Neuron (in vitro differentiated cells): ENCODE data around the gene WNT4.

Experiments
- H2AFZ ChIP-seq: one replicate; pipeline ENCODE4 v1.6.1; 2013; ENCODE audit warnings: low read depth, mild to moderate bottlenecking, inconsistent platforms, low read length, moderate library complexity
- H3K27me3 ChIP-seq: one replicate; pipeline ENCODE4 v1.6.1; 2013; ENCODE audit warnings: low read length; ENCODE audit not compliant: insufficient read depth
- H3K36me3 ChIP-seq: one replicate; pipeline ENCODE4 v1.6.1; 2013; ENCODE audit warnings: low read length; ENCODE audit not compliant: insufficient read depth
- H3K4me1 ChIP-seq: one replicate; pipeline ENCODE4 v1.6.1; 2013; ENCODE audit warnings: low read length; ENCODE audit not compliant: insufficient read depth
- H3K4me3 ChIP-seq: 2 replicates; pipeline ENCODE4 v1.5.1; 2013; ENCODE audit warnings: mild to moderate bottlenecking, low read length, moderate library complexity
- H3K9me3 ChIP-seq: one replicate; pipeline ENCODE4 v1.6.1; 2013; ENCODE audit warnings: low read length

The WNT4 gene

DNA sequence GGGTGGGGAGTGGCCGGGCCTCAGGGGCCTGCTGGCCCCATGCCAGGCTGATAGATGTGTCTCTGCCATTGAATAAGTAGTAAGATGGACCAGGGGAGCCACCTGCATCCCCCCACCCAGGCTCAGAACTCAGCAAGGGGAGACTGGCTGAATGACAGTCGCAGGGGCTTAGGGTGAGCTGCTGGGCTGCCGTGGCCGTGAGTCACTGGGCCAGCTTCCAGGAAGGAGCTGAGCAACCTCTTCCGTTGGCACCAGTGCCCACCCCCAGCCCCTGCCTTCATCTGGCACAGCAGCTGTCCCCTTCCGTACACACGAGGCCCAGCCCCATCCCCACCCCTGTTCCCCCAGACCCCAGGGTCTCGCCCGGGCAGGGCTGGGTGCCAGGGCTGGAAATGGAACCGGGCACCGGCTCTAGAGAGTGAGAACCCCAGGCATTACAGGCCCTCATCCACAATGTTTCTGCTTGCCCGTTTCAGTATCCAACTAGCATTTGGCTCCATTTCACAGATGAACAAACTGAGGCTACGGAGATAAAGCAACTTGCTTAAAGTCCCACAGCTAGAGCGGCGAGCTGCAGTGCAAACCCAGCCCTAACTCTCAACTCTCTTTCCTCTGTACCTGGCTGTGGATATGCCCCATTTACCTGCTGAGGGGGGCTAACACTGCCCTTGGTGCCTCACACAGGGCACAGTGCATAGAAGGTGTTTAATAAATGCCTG, 10.2 kb downstream of the WNT4 start:
- H2AFZ ChIP-seq, result no peak overlapping the region
- no peaks in the 10 kb centered on the region for H3K9me3 ChIP-seq
- no peaks in the 10 kb centered on the region for H3K36me3 ChIP-seq
- H3K4me3 ChIP-seq, result no peak overlapping the region
- peaks cover 16% of the 10 kb centered on the region for H3K27me3 ChIP-seq
- H3K4me1 ChIP-seq, result peaks cover 11% of the 10 kb centered on the region

GRCh38 chr1:22131875-22132486, 10.9 kb downstream of the WNT4 start:
- H3K4me3 ChIP-seq, result no peak overlapping the region
- H3K36me3 ChIP-seq, result no peaks in the 10 kb centered on the region
- no peaks in the 10 kb centered on the region for H3K9me3 ChIP-seq
- peaks cover 5% of the 10 kb centered on the region for H3K4me1 ChIP-seq
- no peak overlapping the region for H2AFZ ChIP-seq
- peaks cover 12% of the 10 kb centered on the region for H3K27me3 ChIP-seq

DNA sequence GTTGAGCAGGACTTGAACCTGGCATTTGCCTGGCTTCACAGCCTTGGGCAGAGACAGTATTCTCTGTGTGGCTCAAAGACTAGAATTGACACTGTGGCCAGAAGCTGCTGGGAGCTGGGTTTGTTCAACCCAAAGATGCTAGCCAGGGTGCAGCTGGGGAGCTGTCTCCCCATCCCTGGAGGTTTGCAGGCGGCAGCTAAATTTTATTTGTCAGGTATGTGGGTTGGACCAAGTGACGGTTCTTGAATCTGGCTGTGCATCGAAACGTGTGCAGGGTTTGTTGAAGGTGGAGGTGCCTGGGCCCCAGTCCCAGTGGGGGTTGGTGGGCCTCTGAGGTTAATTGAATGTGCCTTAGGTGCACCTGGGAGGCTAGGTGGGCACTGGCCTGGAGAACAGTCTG, 11.8 kb downstream of the WNT4 start:
- no peaks in the 10 kb centered on the region for H3K4me1 ChIP-seq
- H3K9me3 ChIP-seq, result no peaks in the 10 kb centered on the region
- H3K36me3 ChIP-seq, result no peaks in the 10 kb centered on the region
- no peak overlapping the region for H2AFZ ChIP-seq
- no peak overlapping the region for H3K4me3 ChIP-seq
- peaks cover 12% of the 10 kb centered on the region for H3K27me3 ChIP-seq

DNA sequence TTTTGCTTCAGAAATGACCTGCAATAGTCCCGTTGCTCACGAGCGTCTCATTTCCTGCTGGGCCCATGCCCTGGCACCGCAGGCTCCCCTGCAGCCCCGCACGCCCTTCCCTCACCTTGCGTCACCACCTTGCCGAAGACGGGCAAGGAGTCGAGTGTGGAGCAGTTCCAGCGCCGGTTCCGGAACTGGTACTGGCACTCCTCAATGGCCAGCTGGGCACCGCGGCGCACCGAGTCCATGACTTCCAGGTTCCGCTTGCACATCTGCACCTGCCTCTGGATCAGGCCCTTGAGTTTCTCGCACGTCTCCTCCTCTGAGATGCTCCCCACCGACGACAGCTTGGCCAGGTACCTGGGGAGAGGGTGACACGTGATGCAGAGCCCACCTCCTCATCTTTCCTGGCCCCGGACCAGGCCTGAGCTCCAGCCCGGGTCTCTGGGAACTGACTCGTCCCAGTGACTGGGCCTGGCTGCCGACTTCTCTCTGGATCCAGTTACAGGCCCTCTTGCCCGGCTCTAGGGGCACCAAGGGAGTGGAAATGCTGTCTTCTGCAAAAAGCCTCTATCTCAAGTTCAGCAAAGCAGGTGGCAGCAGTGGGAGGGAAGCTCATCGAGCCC, 13.3 kb downstream of the WNT4 start:
- H3K36me3 ChIP-seq, result no peaks in the 10 kb centered on the region
- H3K4me3 ChIP-seq, result no peak overlapping the region
- no peaks in the 10 kb centered on the region for H3K9me3 ChIP-seq
- no peaks in the 10 kb centered on the region for H3K4me1 ChIP-seq
- no peak overlapping the region for H2AFZ ChIP-seq
- H3K27me3 ChIP-seq, result peaks cover 11% of the 10 kb centered on the region

- no peaks in the 10 kb centered on the region for H3K9me3 ChIP-seq
These were observed 14.5 kb downstream of the WNT4 start for GRCh38 chr1:22128392-22128791.

DNA sequence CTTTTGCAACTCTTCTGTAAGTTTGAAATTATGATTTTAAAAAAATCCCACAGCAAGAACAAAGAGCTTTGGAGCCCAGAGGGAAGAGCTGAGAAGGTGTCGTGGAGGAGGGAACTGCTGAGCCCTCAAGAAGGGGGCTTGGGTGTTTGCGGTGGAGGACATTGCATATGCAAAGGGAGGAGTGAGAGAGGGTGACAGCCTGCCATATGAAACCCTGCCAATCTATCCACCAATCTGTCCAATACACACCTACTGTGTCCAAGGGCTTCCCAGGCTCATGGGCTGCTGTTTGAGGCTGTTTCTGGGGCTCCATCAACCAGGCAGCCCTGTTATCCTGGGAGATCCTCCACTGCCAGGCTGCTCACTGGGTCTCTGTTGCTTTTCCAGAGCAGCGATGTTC, 15.2 kb downstream of the WNT4 start:
- Histone ChIP-seq H3K9me3 (no peaks in the 10 kb centered on the region), H3K4me3 (no peak overlapping the region), H3K27me3 (no peaks in the 10 kb centered on the region), H3K4me1 (no peaks in the 10 kb centered on the region), H3K36me3 (no peaks in the 10 kb centered on the region), H2AFZ (no peak overlapping the region)

More at GRCh38 chr1:22128392-22128791, 14.5 kb downstream of the WNT4 start:
- no peak overlapping the region for H2AFZ ChIP-seq
- peaks cover 3% of the 10 kb centered on the region for H3K27me3 ChIP-seq
- no peaks in the 10 kb centered on the region for H3K4me1 ChIP-seq
- H3K4me3 ChIP-seq, result no peak overlapping the region
- no peaks in the 10 kb centered on the region for H3K36me3 ChIP-seq

- no peak overlapping the region for H2AFZ ChIP-seq
- H3K4me3 ChIP-seq, result no peak overlapping the region
- no peaks in the 10 kb centered on the region for H3K9me3 ChIP-seq
- H3K36me3 ChIP-seq, result no peaks in the 10 kb centered on the region
- no peaks in the 10 kb centered on the region for H3K4me1 ChIP-seq
- H3K27me3 ChIP-seq, result no peaks in the 10 kb centered on the region
These were observed 15.6 kb downstream of the WNT4 start for GRCh38 chr1:22127248-22127647.

- Histone ChIP-seq H3K4me1 (peaks cover 3% of the 10 kb centered on the region), H3K36me3 (no peaks in the 10 kb centered on the region), H3K27me3 (no peaks in the 10 kb centered on the region), H3K4me3 (no peak overlapping the region), H2AFZ (no peak overlapping the region), H3K9me3 (no peaks in the 10 kb centered on the region)
These were observed 16.4 kb downstream of the WNT4 start for GRCh38 chr1:22126531-22126930.

DNA sequence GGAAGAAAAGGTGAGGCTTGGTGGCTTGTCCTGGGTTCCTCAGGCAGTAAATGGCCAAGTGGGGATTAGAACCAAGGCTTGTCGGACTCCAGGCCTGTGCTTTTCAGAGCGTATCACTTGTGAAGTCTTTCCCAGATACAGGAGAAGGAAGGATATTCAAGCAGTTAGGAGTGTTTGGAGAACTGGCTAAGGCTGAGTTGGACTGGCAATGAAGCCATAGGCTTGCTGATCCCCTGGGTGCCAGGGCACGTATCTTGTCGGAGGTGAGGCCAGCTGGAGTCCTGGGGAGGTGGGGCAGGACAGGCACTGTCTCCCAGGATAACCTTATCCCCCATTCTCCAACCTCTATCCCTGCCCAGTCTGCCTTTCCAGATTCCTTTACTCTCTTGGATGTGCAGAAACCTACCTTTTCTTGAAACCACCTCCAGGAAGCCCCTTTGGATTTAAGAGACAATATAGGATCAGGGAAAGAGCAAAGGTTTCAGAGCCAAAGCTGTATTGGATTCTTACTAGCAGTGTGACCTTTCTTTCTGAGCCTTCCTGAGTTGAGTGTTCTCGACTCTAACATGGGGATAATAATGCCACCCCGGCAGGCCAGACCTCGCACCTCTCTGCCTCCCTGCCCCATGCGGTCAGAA, 18.2 kb downstream of the WNT4 start:
- no peaks in the 10 kb centered on the region for H3K27me3 ChIP-seq
- H3K4me1 ChIP-seq, result peaks cover 10% of the 10 kb centered on the region
- no peak overlapping the region for H3K4me3 ChIP-seq
- H3K36me3 ChIP-seq, result no peaks in the 10 kb centered on the region
- no peak overlapping the region for H2AFZ ChIP-seq
- no peaks in the 10 kb centered on the region for H3K9me3 ChIP-seq

- Histone ChIP-seq H2AFZ (no peak overlapping the region), H3K36me3 (no peaks in the 10 kb centered on the region), H3K4me1 (peaks cover 10% of the 10 kb centered on the region), H3K4me3 (no peak overlapping the region), H3K27me3 (no peaks in the 10 kb centered on the region), H3K9me3 (no peaks in the 10 kb centered on the region)
These were observed 18.9 kb downstream of the WNT4 start for GRCh38 chr1:22123901-22124404.

GRCh38 chr1:22123071-22123390, 19.9 kb downstream of the WNT4 start:
- Histone ChIP-seq H3K36me3 (no peaks in the 10 kb centered on the region), H3K9me3 (no peaks in the 10 kb centered on the region), H3K4me1 (peaks cover 10% of the 10 kb centered on the region), H3K27me3 (no peaks in the 10 kb centered on the region), H2AFZ (no peak overlapping the region), H3K4me3 (no peak overlapping the region)

- Histone ChIP-seq H2AFZ (no peak overlapping the region), H3K27me3 (no peaks in the 10 kb centered on the region), H3K9me3 (no peaks in the 10 kb centered on the region), H3K36me3 (no peaks in the 10 kb centered on the region), H3K4me1 (peaks cover 10% of the 10 kb centered on the region), H3K4me3 (no peak overlapping the region)
These were observed 20.4 kb downstream of the WNT4 start for GRCh38 chr1:22122273-22123070.
